WERI-Rb-1 (cell line): ENCODE results near the gene GRM5.

ENCODE experiments used
- DNase-seq: peaks from one replicate; pipeline ENCODE4 v3.0.0-alpha.2; 2020
- H3K27ac ChIP-seq: fragments of 250-450 bp; sonication (Bioruptor Pico); 2 replicates; pipeline ENCODE4 v1.5.1; 2020; ENCODE audit warnings: mild to moderate bottlenecking, moderate library complexity
- H3K27me3 ChIP-seq: fragments of 250-450 bp; sonication (Bioruptor Pico); 2 replicates; pipeline ENCODE4 v1.5.1; 2021; ENCODE audit warnings: mild to moderate bottlenecking, low read depth, moderate library complexity; ENCODE audit not compliant: insufficient read depth, severe bottlenecking
- H3K36me3 ChIP-seq: fragments of 250-450 bp; sonication (Bioruptor Pico); 2 replicates; pipeline ENCODE4 v1.5.1; 2020; ENCODE audit warnings: mild to moderate bottlenecking, moderate library complexity
- H3K4me3 ChIP-seq: 2 replicates; pipeline ENCODE4 v1.5.1; 2011; ENCODE audit warnings: low read depth, mild to moderate bottlenecking, control low read depth, low read length
- H3K9me3 ChIP-seq: fragments of 250-450 bp; sonication (Bioruptor Pico); 2 replicates; pipeline ENCODE4 v1.5.1; 2021; ENCODE audit warnings: mild to moderate bottlenecking, moderate library complexity; ENCODE audit not compliant: severe bottlenecking
- CTCF ChIP-seq: IDR thresholded peaks from 2 replicates; pipeline ENCODE4 v1.5.1; 2011; ENCODE audit warnings: low read depth, mild to moderate bottlenecking, control low read depth, inconsistent platforms, low read length

GRM5 gene

GRCh38 chr11:88629496-88629895, 436.3 kb downstream of the GRM5 start:
- no peak for TF ChIP-seq CTCF
- Histone ChIP-seq H3K4me3 (no peak overlapping the region), H3K27ac (no peak overlapping the region), H3K9me3 (no peaks in the 10 kb centered on the region), H3K36me3 (no peaks in the 10 kb centered on the region), H3K27me3 (no peaks in the 10 kb centered on the region)
- DNase-seq = no peak

GRCh38 chr11:88626216-88626615, 439.6 kb downstream of the GRM5 start:
- Histone ChIP-seq H3K27me3 (no peaks in the 10 kb centered on the region), H3K4me3 (no peak overlapping the region), H3K9me3 (no peaks in the 10 kb centered on the region), H3K27ac (no peak overlapping the region), H3K36me3 (no peaks in the 10 kb centered on the region)
- TF ChIP-seq CTCF = no peak
- DNase-seq = no peak

- no peaks in the 10 kb centered on the region for H3K36me3 ChIP-seq
- TF ChIP-seq CTCF = no peak
- no peak overlapping the region for H3K4me3 ChIP-seq
- no peak overlapping the region for H3K27ac ChIP-seq
- no peaks in the 10 kb centered on the region for H3K27me3 ChIP-seq
- H3K9me3 ChIP-seq = no peaks in the 10 kb centered on the region
- DNase-seq = no peak
These were observed 442.3 kb downstream of the GRM5 start for GRCh38 chr11:88623531-88623930.

GRCh38 chr11:88620568-88621130, 445.1 kb downstream of the GRM5 start:
- Histone ChIP-seq H3K4me3 (no peak overlapping the region), H3K27me3 (no peaks in the 10 kb centered on the region), H3K9me3 (no peaks in the 10 kb centered on the region), H3K27ac (no peak overlapping the region), H3K36me3 (no peaks in the 10 kb centered on the region)
- no peak for DNase-seq
- TF ChIP-seq CTCF = no peak

- no peak overlapping the region for H3K4me3 ChIP-seq
- H3K27me3 ChIP-seq = no peaks in the 10 kb centered on the region
- H3K36me3 ChIP-seq = no peaks in the 10 kb centered on the region
- H3K9me3 ChIP-seq = no peaks in the 10 kb centered on the region
- no peak for TF ChIP-seq CTCF
- H3K27ac ChIP-seq = peak overlapping the region; percentile 85
- no peak for DNase-seq
These were observed 446.0 kb downstream of the GRM5 start for GRCh38 chr11:88619656-88620385.

GRCh38 chr11:88619071-88619425, 446.7 kb downstream of the GRM5 start:
- no peaks in the 10 kb centered on the region for H3K9me3 ChIP-seq
- H3K27ac ChIP-seq = peak overlapping the region; percentile 85
- no peak for TF ChIP-seq CTCF
- no peak for DNase-seq
- H3K36me3 ChIP-seq = no peaks in the 10 kb centered on the region
- no peak overlapping the region for H3K4me3 ChIP-seq
- H3K27me3 ChIP-seq = no peaks in the 10 kb centered on the region
